ENCODE results near the gene DOCK3. TPM values are rescaled to one million over a fixed set of nuclear protein-coding genes. Genes with fewer than 3 reads are reported as not detected.
"Not testable (repeated sequence)": the region's sequence is repeated elsewhere in the genome, so short reads cannot be mapped to it uniquely, and the experiment has no call there.

Gene DOCK3
- total RNA-seq, 1 donor = 0.36 TPM

GRCh38 chr3:50786631-50787030 is 111.9 kb downstream of the DOCK3 start:
- Histone ChIP-seq H3K79me2 (ENCODE audit: insufficient read depth, low read length) (no peaks in the 10 kb centered on the region), H4K20me1 (ENCODE audit: insufficient read depth, low read length) (no peaks in the 10 kb centered on the region), H3K4me2 (ENCODE audit: insufficient read depth, low read length) (no peak overlapping the region), H3K27me3 (ENCODE audit: insufficient read depth, low read length) (no peaks in the 10 kb centered on the region), H3K4me1 (ENCODE audit: insufficient read depth, low read length) (no peaks in the 10 kb centered on the region), H3K9me3 (ENCODE audit: low read depth, low read length) (no peaks in the 10 kb centered on the region), H3K4me3 (ENCODE audit: insufficient read depth, low read length) (no peak overlapping the region), H2AFZ (ENCODE audit: low read length) (no peak overlapping the region), H3K36me3 (ENCODE audit: insufficient read depth, low read length) (no peaks in the 10 kb centered on the region), H3K27ac (ENCODE audit: low read depth, low read length) (no peak overlapping the region)
- DNase-seq (ENCODE audit: insufficient read length, low spot score, missing footprints) = no peak
- TF ChIP-seq CTCF (IDR thresholded peaks at IDR 0.05; ENCODE audit: extremely low read depth, low read depth, low read length) = no peak

GRCh38 chr3:50790894-50791293 is 116.2 kb downstream of the DOCK3 start:
- H3K27me3 ChIP-seq (ENCODE audit: insufficient read depth, low read length); H3K79me2 ChIP-seq (ENCODE audit: insufficient read depth, low read length); H3K4me1 ChIP-seq (ENCODE audit: insufficient read depth, low read length); H4K20me1 ChIP-seq (ENCODE audit: insufficient read depth, low read length); H3K9me3 ChIP-seq (ENCODE audit: low read depth, low read length); H2AFZ ChIP-seq (ENCODE audit: low read length); H3K36me3 ChIP-seq (ENCODE audit: insufficient read depth, low read length); H3K4me2 ChIP-seq (ENCODE audit: insufficient read depth, low read length); H3K27ac ChIP-seq (ENCODE audit: low read depth, low read length); H3K4me3 ChIP-seq (ENCODE audit: insufficient read depth, low read length); DNase-seq (ENCODE audit: insufficient read length, low spot score, missing footprints): not testable (repeated sequence)

GRCh38 chr3:50792568-50792967 is 117.8 kb downstream of the DOCK3 start:
- Histone ChIP-seq H3K79me2 (ENCODE audit: insufficient read depth, low read length) (no peaks in the 10 kb centered on the region), H3K4me2 (ENCODE audit: insufficient read depth, low read length) (no peak overlapping the region), H3K4me3 (ENCODE audit: insufficient read depth, low read length) (no peak overlapping the region), H3K36me3 (ENCODE audit: insufficient read depth, low read length) (no peaks in the 10 kb centered on the region), H4K20me1 (ENCODE audit: insufficient read depth, low read length) (no peaks in the 10 kb centered on the region), H3K4me1 (ENCODE audit: insufficient read depth, low read length) (no peaks in the 10 kb centered on the region), H3K27ac (ENCODE audit: low read depth, low read length) (no peak overlapping the region), H2AFZ (ENCODE audit: low read length) (no peak overlapping the region), H3K9me3 (ENCODE audit: low read depth, low read length) (no peaks in the 10 kb centered on the region), H3K27me3 (ENCODE audit: insufficient read depth, low read length) (no peaks in the 10 kb centered on the region)
- no peak for TF ChIP-seq CTCF (IDR thresholded peaks at IDR 0.05; ENCODE audit: extremely low read depth, low read depth, low read length)
- no peak for DNase-seq (ENCODE audit: insufficient read length, low spot score, missing footprints)

GRCh38 chr3:50803805-50804204 is 129.1 kb downstream of the DOCK3 start:
- H3K27ac ChIP-seq (ENCODE audit: low read depth, low read length); DNase-seq (ENCODE audit: insufficient read length, low spot score, missing footprints); H3K36me3 ChIP-seq (ENCODE audit: insufficient read depth, low read length); H3K4me1 ChIP-seq (ENCODE audit: insufficient read depth, low read length); H3K4me3 ChIP-seq (ENCODE audit: insufficient read depth, low read length); H3K27me3 ChIP-seq (ENCODE audit: insufficient read depth, low read length); H3K4me2 ChIP-seq (ENCODE audit: insufficient read depth, low read length); H2AFZ ChIP-seq (ENCODE audit: low read length); H4K20me1 ChIP-seq (ENCODE audit: insufficient read depth, low read length); H3K9me3 ChIP-seq (ENCODE audit: low read depth, low read length); H3K79me2 ChIP-seq (ENCODE audit: insufficient read depth, low read length): not testable (repeated sequence)

- H4K20me1 ChIP-seq (ENCODE audit: insufficient read depth, low read length); H3K27me3 ChIP-seq (ENCODE audit: insufficient read depth, low read length); H3K4me2 ChIP-seq (ENCODE audit: insufficient read depth, low read length); H3K27ac ChIP-seq (ENCODE audit: low read depth, low read length); H3K36me3 ChIP-seq (ENCODE audit: insufficient read depth, low read length); H3K9me3 ChIP-seq (ENCODE audit: low read depth, low read length); H3K4me1 ChIP-seq (ENCODE audit: insufficient read depth, low read length); H3K4me3 ChIP-seq (ENCODE audit: insufficient read depth, low read length); H2AFZ ChIP-seq (ENCODE audit: low read length); H3K79me2 ChIP-seq (ENCODE audit: insufficient read depth, low read length); DNase-seq (ENCODE audit: insufficient read length, low spot score, missing footprints): not testable (repeated sequence)
Measured at GRCh38 chr3:50804376-50804775, 129.6 kb downstream of the DOCK3 start.

Measured in osteoblast (primary cell).